HG03064 (cell line): ENCODE data around the gene AKR1D1.

Experiments
- ATAC-seq: cut with Tn5 transposase; IDR thresholded peaks from one replicate; pipeline ENCODE4 v1.9.1; 2021; ENCODE audit warnings: low read depth; ENCODE audit not compliant: unreplicated experiment

The AKR1D1 gene

DNA sequence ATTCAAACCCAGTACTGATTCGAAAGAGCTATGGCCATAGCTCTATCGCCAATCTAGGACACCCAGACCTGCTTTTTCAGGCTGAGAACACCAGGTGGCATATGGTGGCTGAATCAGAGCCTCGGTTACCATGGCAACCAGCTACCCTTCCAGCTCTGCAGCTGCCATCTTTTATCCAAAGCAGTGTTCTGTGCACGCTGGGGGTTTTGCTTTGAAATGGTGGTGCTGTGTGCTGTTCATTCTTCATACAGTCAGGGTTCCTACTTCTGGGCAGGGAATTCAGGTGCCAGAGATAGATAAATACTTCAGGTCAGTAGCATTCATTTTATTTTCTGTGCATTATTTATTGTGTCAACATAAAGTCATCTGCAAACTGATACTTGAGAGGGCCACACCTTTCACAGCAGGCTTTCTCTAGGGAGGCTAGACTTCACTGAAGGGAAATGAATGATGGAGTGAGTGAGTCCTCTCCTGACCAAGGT is 85.4 kb downstream of the AKR1D1 start:
- peak; percentile 98 for ATAC-seq

DNA sequence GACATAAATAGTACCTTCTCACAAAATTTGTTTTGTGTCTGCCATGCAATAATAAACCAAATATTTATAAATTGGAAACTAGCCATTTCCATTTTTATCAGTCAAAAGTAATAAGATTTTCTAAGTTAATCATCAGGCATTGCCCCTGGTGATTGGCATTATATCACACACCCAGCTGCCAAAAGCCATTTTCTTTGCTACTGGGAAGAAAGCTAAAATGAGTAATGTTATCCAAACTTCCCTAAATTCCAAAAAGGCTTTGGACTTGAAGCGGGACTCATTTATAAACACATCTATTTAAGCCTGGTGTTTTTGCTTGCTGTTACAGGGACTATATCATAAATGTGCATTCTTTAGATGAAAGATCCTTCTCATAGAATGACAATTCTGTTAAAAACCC is 86.0 kb downstream of the AKR1D1 start:
- ATAC-seq: no peak

DNA sequence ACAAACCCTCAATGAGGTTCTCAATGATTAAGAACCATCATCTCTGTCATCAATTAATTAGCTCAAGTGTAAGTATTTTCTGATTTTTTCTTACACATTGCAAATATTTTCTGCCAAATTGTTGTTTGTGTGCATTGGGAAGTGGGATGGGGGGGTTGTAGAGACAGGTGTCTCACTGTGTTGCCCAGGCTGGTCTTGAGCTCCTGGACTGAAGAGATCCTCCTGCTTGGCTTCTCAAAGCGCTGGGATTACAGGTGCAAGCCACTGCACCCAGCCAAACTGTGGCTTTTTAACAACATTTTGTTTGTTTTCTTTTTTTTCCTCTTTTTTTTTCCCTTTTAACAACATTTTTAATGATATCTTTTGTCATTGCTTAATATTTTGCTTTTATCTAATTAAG is 87.5 kb downstream of the AKR1D1 start:
- no peak for ATAC-seq

DNA sequence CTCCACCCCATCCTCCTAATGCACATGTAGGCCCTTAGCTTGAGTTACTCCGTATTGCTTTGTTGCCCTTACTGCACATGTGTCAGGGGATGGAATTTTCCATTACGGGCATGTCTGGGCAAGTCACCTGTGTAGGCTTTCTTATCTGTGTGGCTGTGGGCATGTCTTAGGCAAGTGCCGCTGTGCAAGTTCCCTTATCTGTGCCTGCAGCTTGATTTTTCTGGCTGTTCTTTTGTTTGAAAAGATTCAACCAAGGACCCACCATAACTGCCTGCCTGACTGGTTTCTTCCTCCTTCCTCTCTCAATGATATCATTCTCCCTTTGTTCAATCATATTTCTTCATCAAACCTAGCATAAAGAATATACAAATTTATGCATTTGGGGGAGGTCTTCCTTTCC is 88.5 kb downstream of the AKR1D1 start:
- no peak for ATAC-seq

DNA sequence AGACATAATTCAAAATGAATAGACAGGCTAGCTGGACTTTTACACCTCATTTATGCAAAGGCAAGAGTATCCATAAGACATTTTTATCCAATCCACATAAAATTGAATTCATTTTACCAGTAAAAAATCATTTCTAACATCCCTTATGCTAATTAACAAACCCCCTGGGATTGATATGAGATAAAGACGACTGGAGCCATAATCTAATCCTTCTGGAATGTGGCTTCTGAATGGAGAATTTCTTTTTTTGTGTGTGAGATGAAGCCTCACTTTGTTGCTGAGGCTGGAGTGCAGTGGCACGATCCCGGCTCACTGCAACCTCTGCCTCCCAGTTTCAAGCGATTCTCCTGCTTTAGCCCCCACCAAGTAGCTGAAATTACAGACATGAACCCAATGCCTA is 90.4 kb downstream of the AKR1D1 start:
- ATAC-seq: no peak

DNA sequence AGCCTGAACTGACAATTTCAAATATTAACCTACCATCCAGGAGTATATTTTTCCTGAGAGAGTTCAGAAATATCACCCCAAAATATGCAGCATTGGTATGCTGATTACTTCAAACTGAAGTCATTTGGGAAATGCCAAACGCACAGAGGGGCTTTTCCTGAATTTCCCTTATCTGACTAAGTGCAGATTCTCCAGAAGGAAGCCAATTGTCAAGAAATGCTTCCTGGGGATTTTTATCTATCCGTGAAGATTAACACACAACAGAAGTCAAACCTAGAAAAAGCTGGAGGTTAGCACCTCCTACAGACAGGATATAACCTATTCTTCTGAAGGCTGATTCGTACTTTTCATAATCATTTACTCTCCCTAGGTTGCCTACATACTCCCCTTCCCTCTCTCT is 91.0 kb downstream of the AKR1D1 start:
- no peak for ATAC-seq

DNA sequence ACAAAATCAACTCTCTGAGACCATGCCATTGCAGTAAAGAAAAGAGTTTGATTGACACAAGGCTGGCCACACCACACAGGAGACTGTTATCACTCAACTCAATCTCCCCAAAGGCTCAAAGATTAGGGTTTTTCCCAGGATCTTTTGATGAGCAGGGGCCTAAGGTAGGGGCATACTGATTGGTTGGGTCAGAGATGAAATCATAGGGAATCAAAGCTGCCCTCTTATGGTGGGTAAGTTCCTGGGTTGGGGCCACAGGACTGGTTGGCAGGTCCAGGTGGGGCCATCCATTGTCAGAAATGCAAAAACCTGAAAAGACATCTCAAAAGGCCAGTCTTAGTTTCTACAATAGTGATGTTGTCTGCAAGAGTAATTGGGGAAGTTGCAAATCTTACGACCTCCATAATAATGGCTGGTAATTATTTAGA is 91.6 kb downstream of the AKR1D1 start:
- ATAC-seq: no peak
